NK-92 (cell line): ENCODE data around the gene CSF1R.

Experiments
- DNase-seq: peaks from one replicate; lab custom pipeline; 2025; ENCODE audit not compliant: unreplicated experiment; lab: John Stamatoyannopoulos, UW

Gene CSF1R

GRCh38 chr5:150085950-150086715 is at the start of gene CSF1R:
Gene CSF1R, minus strand, starts transcription at chr5:150086554. Its CDS starts 127 bp downstream, at chr5:150086427.
- no peak for DNase-seq

- no peak for DNase-seq
Measured at GRCh38 chr5:150135557-150136304, 49.4 kb upstream of the CSF1R start.

DNA sequence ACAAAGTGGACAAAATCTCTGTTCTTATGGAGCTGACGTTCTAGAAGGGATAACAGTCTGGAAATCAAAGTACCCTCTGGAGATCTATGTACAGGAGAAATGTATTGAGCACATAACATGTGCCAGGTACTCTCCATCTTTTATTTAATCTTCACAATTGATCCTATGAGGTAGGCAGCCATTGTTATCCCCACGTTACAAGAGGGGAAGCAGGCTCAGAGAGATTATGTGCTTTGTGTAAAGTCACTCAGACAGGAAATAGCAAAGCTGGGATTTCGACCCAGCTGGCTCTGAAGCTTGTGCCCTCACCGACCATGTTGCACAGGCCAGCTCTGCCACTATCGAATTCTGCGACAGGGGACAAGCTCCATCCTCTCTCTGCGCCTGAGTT is 47.8 kb upstream of the CSF1R start:
- DNase-seq: no peak

DNA sequence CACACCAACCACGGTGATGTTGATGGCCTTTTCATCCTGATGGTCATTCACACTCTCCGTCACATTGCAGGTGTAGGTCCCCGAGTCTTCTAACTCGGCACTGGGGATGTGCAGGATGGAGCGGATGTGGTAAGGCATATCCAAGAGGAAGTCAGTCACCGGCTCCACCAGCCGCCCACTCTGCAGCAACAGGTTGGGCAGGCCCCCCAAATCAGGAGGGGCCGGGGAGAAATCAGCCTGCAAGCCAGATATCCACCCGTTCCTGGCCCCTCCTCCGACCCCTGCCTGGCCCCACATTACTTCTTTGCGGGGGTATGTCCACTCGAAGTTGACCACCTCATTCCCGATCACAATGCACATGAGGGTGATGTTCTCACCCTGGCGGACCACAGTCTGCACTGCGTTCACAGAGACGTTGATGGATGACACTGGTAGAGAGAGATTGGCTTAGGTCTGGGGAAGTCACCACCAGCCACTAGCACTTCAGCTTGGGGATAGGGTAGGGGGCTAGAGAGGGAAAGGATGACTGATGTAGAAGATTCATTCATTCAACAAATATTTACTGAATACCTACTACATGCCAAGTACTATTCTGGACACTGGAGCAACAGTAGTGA is 47.3 kb upstream of the CSF1R start:
- DNase-seq: no peak

DNA sequence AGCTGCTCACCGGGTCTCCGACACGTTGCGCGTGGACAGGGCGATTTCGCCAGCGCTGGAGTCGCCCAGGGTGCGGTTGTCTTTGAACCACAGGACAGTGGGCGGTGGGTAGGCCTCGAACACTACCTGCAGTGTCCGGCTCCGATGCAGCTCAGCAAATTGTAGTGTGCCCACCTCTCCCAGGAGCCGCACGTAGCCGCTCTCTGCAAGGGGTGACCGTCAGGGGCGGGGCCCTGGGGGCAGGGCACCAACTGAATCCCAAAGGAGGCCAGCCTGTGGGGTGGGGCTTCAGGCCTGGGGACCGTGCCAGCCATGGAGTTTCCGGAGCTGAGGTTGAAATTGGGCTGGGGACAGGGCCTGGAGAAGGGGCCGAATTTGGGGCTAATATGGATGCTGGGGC is 46.4 kb upstream of the CSF1R start:
- DNase-seq: no peak

- no peak for DNase-seq
Measured at GRCh38 chr5:150131978-150132694, 45.8 kb upstream of the CSF1R start.

- no peak for DNase-seq
Measured at GRCh38 chr5:150131461-150131860, 45.1 kb upstream of the CSF1R start.

DNA sequence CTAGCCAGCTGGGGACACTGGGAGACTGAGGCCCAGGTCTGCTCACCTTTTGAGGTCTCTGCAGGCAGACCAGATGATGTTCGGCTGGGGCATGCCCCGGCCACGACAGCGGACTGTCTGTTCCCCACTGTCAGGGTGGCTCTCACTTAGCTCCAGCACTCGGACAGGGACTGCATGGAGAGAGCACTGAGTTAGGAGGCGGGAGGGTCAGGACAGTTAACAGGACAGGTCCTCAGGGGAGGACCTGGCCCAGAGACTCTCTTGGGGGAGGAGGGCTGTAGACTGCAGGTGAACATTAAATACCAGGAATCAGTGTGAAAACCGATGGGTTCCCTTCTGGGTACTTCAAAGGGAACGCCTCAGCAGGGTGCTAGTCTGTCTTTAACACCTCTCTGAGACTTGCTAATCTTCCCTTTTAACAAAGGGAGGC is 44.2 kb upstream of the CSF1R start:
- DNase-seq: no peak

DNA sequence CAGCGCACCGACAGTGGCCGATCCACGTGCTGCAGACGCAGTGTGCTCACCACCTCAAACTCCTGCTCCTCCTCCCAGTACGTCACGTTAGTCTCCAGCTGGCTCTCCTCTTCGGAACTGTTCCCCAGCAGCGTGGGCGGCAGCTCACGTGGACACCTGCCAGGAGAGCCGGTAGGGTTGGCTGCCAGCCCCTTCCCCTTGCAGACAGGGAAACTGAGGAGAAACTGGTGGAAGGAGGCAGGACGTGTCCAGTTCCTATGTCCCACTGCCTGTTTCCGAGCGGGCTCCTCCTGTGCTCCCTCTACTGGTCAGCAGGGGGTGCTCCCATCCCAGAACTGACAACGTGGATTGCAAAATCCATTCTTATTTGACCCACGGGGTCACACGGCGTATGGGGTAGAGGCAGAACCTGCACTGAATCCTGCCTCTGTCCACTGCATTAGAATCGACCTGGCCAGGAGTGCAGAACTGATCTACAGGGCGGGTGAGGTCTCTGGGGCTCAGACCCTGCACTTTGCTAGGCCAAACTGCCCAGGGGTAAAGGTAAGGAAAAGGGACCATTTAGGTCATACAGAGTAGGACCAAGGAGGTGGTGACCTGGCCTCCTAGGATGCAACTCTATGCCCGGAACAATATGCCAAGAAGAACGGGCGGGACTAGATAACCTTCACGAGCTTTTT is 43.6 kb upstream of the CSF1R start:
- DNase-seq: no peak

- DNase-seq: no peak
Measured at GRCh38 chr5:150129454-150129812, 43.1 kb upstream of the CSF1R start.

- no peak for DNase-seq
Measured at GRCh38 chr5:150126921-150127265, 40.5 kb upstream of the CSF1R start.

- DNase-seq: no peak
Measured at GRCh38 chr5:150126199-150126920, 40.0 kb upstream of the CSF1R start.

- DNase-seq: no peak
Measured at GRCh38 chr5:150125334-150125733, 39.0 kb upstream of the CSF1R start.

DNA sequence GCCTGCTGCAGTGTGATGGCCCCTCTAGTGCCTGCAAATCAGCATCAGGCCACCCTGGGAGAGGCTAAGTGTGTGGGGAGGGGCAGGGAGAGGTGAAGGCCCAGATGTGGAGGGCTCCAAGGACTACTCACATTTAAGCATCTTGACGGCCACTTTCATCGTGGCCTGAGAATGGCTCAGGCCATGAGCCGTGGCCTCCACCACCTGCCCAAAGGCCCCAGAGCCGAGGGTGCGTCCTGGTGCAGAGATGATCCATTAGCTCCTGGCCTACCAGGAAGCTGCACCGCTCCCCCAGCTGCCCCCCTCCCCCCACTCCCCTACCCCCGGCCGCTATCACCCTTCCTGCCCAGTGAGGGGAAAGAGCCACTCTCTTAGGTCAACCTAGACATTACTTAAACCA is 38.2 kb upstream of the CSF1R start:
- no peak for DNase-seq

DNA sequence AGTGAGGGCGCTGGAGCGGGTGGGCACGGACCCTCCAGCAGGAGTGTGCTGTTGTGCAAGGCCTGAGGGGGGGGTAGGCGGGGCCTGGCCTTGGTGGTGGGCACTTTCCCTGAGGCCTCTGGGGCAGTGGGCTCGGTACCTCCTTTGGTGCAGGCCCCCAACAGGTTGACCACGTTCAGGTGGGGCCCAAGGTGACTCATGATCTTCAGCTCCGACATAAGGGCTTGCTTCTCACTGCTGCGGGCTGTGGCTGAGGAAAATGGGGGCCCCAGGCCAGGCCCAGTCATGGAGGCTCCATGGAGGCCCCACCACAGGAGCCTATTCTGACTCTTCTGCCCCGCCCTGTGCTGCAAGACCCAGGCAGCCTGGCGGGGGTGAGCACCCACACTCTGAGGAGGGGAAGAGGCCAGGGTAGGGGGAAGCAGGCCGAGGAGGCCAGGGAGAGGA is 37.8 kb upstream of the CSF1R start:
- DNase-seq: no peak

DNA sequence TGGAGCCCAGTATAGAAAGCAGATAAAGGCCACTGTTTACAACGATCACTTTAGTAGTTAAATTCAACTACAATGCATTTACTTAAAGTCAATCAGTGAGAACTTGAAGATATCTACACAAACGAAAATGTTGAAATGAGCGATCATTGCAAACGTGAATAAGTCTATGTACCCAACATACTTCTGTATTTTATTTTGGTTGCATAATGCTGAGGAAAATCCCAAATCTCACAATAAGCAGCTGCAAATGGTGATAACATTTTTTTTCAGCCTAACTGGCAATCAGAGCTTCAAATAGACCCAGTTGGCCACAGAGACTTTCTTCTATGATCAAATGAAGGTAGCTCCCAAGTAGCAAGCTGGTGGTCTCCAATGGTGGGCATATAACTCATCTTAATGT is 37.2 kb upstream of the CSF1R start:
- no peak for DNase-seq

- no peak for DNase-seq
Measured at GRCh38 chr5:150122536-150123481, 36.5 kb upstream of the CSF1R start.

GRCh38 chr5:150122158-150122510 is 35.8 kb upstream of the CSF1R start:
- no peak for DNase-seq

DNA sequence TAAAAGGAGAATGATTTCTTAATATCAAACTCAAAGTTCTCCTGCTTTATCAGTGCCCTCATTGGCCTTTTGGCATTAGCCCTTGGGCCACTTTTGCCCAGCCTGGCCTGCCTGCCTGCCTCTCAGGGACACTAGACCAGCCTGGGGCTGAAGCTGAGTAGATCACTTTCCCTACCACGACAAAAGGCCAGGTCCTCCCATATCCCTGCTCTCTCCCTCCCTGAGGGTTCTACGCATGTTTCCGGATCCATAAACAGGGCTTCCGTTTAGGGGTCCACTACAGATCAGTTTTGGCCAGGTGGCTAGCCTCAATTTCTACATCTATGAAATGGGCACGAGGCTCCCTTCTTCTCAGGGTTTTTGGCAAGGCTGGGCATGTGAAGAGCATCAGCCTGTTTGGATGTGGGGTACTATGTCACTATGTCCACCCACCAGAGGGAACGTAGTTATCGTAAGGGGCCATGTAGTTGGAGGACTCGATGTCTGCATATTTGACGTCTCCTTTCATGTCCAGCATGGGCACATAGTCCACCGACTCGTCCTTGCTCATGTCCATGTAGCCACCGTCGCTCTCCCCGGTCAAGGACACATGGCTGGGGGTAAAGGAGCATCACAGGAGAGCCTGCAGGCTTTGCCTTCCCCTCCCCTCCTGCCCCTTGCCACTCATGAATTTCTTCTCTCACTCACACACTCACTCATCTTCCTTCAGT is 35.2 kb upstream of the CSF1R start:
- DNase-seq: no peak
